GM12891 (cell line): ENCODE measurements around the gene ATP11A.

Source experiments
- DNase-seq: peaks from one replicate; pipeline ENCODE4 v3.0.0; 2011; ENCODE audit warnings: low spot score; ENCODE audit not compliant: insufficient read length
- FAIRE-seq: peaks from 2 replicates; lab custom pipeline; 2011; peaks lifted over from hg19 to GRCh38; lab: Jason Lieb, UNC
- PAX5 ChIP-seq: IDR thresholded peaks from 2 replicates; pipeline ENCODE4 v1.6.1; 2011; ENCODE audit warnings: low read length, moderate library complexity, mild to moderate bottlenecking; ENCODE audit not compliant: insufficient read depth, severe bottlenecking
- POLR2A ChIP-seq: IDR thresholded peaks from 2 replicates; pipeline ENCODE4 v1.6.1; 2011; ENCODE audit warnings: low read depth, low read length, control low read depth
- POLR2AphosphoS5 ChIP-seq: IDR thresholded peaks from 2 replicates; pipeline ENCODE4 v1.6.1; 2011; ENCODE audit warnings: low read depth, low read length, control low read depth
- POU2F2 ChIP-seq: IDR thresholded peaks from 2 replicates; pipeline ENCODE4 v1.6.1; 2011; ENCODE audit warnings: low read depth, mild to moderate bottlenecking, control low read depth, low read length, moderate library complexity
- SPI1 ChIP-seq: IDR thresholded peaks from 2 replicates; pipeline ENCODE4 v1.6.1; 2011; ENCODE audit warnings: low read depth, low read length, control low read depth
- TAF1 ChIP-seq: IDR thresholded peaks from 2 replicates; pipeline ENCODE4 v1.6.1; 2011; ENCODE audit warnings: low read depth, low read length, control low read depth

Gene ATP11A

GRCh38 chr13:112699322-112699918 lies 9.6 kb downstream of the ATP11A start:
- no peak for TF ChIP-seq SPI1
- TF ChIP-seq POLR2AphosphoS5: no peak
- no peak for TF ChIP-seq PAX5
- TF ChIP-seq POU2F2: no peak
- TF ChIP-seq POLR2A: no peak
- TF ChIP-seq TAF1: no peak
- FAIRE-seq: no peak
- no peak for DNase-seq

DNA sequence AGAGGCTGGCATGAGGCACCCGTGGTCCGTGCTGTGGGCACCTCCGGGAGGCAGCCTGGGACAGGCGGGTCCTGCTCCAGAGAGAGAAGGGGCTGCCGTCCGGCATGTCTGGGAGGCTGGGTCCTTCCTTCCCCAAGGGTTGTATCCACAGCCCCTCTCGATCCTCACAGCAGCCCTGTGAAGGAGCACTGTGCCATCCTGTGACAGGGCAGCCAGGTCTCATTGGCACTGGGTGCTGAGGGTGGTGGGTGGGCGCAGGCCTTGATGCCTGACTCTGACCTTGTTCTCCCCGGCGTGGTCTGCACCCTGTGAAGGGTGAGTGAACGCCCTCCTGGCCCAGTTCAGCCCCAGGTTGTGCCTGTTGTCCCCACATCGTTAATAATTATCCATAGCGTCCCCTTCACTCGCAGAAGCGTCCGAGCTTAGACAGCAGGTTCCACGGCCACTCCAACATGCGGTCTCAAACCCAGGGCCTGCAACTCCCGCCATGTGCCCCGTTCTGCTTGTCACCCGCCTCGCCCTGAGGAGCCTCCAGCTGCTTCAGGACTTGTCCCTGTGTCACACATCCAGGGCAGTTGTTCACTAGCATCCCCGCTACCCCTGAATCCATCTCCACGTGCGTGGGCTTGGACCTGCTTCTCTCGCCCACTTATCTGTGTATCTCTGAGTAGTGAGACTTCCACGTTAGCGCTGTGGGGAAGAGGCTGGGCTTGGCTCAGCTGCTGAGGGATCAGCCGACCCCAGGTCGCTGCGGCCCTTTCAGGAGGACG lies 10.6 kb downstream of the ATP11A start:
- DNase-seq (no peak), FAIRE-seq (no peak)
- TF ChIP-seq PAX5 (no peak), POLR2A (no peak), TAF1 (no peak), SPI1 (no peak), POLR2AphosphoS5 (no peak), POU2F2 (no peak)

DNA sequence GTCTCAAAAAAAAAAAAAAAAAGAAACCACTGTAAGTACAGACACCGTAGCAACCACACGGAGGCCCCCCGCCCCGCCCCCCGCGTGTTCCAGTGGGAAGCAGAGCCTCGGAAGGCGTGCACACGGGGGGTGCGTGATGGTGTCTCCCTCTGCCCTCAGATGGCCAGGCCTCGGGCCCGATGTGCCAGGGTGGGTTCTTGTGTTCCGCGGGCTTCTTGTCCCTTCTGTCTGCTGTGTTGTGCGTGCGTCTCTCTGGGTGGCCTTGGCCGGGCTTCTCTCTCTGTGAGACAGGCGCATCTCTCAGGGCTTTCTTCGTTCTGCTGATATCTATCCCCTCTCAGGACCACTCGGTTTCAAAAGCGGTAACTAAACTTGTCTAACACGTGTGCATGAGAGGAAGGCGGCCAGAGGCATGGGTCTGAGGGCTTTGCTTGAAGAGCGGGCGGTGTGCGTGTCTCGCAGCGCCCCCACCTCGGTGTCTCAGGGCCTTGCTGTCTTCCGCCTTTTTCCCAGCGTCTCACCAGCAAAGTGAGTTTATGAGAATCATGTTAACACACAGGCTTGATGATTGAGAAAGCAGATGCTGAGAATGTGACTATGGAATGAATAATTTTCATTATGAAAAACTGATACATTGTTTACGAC lies 12.6 kb downstream of the ATP11A start:
- DNase-seq (no peak), FAIRE-seq (no peak)
- no peak for TF ChIP-seq POLR2A
- TF ChIP-seq SPI1: no peak
- TF ChIP-seq TAF1: no peak
- TF ChIP-seq POU2F2: no peak
- no peak for TF ChIP-seq POLR2AphosphoS5
- no peak for TF ChIP-seq PAX5

- FAIRE-seq (no peak), DNase-seq (no peak)
- TF ChIP-seq PAX5 (no peak), POLR2AphosphoS5 (no peak), SPI1 (no peak), TAF1 (no peak), POU2F2 (no peak), POLR2A (no peak)
Measured at GRCh38 chr13:112702986-112703379, 13.1 kb downstream of the ATP11A start.

- TF ChIP-seq POU2F2 (no peak), SPI1 (no peak), PAX5 (no peak)
- DNase-seq: no peak
- FAIRE-seq: no peak
Measured at GRCh38 chr13:112703449-112704284, 13.8 kb downstream of the ATP11A start.

- FAIRE-seq (no peak), DNase-seq (no peak)
Measured at GRCh38 chr13:112704308-112705145, 14.7 kb downstream of the ATP11A start.

DNA sequence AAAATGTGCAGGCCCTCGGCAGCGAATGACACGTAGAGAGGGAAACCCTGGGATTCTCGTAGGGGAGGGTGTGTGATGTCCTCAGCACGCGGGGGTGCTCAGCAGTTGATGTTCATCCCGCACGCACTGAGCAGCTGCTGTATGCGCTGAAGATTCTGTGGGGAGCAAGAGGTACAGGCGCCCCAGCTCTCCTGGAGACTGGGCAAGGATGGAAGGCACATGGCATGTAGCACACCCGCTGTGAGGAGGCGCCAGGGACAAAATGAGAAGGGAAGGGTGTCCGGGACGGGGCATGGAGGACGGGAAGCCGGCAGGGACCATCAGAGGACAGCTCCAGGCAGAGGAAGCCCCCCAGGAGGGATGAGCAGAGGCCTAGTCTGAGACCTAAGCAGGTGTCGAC lies 15.4 kb downstream of the ATP11A start:
- no peak for DNase-seq
- no peak for TF ChIP-seq POU2F2
- TF ChIP-seq PAX5: no peak
- TF ChIP-seq SPI1: no peak
- no peak for TF ChIP-seq TAF1
- no peak for FAIRE-seq

More at GRCh38 chr13:112704308-112705145, 14.7 kb downstream of the ATP11A start:
- TF ChIP-seq POU2F2 (no peak), POLR2A (no peak), SPI1 (no peak)

- DNase-seq (no peak), FAIRE-seq (no peak)
- TF ChIP-seq POU2F2 (no peak), POLR2A (no peak), POLR2AphosphoS5 (no peak), PAX5 (no peak), SPI1 (no peak), TAF1 (no peak)
Measured at GRCh38 chr13:112706171-112706570, 16.3 kb downstream of the ATP11A start.
